Hepatocyte (in vitro differentiated cells): Measurements from ENCODE around the gene LVRN.

ENCODE experiments used
- CTCF ChIP-seq: fragments of 200-600 bp; sonication (generic); IDR thresholded peaks from 2 replicates; pipeline ENCODE4 v1.5.1; 2016; ENCODE audit warnings: antibody characterized with exemption, mild to moderate bottlenecking; ENCODE audit not compliant: poor library complexity
- EZH2 ChIP-seq: fragments of 200-600 bp; sonication (generic); IDR thresholded peaks from 2 replicates; pipeline ENCODE4 v1.6.1; 2016; ENCODE audit warnings: antibody characterized with exemption, mild to moderate bottlenecking, borderline replicate concordance

GRCh38 chr5:116038817-116039216 is 76.5 kb downstream of the LVRN start:
- TF ChIP-seq CTCF (no peak), EZH2 (no peak)
